GM13977 (cell line): Measurements from ENCODE around the gene CTNNA2.

ENCODE experiments used
- DNase-seq: peaks from one replicate; pipeline ENCODE4 v3.0.0; 2012; ENCODE audit warnings: low spot score
- CTCF ChIP-seq: IDR thresholded peaks from 2 replicates; pipeline ENCODE4 v1.5.1; 2012; ENCODE audit warnings: mild to moderate bottlenecking, control low read depth; ENCODE audit not compliant: insufficient read depth; ENCODE audit errors: extremely low read depth, missing control alignments
- in situ Hi-C: fragments of 300-500 bp; cut with MboI; formaldehyde crosslinking; loops from one replicate; pipeline ENCODE4 v1.12.0; 2022; ENCODE audit warnings: low sequenced_read_pairs, low pct_unique_long_range_greater_than_20kb, mixed read lengths, inconsistent platforms; ENCODE audit not compliant: unreplicated experiment

Gene CTNNA2

DNA sequence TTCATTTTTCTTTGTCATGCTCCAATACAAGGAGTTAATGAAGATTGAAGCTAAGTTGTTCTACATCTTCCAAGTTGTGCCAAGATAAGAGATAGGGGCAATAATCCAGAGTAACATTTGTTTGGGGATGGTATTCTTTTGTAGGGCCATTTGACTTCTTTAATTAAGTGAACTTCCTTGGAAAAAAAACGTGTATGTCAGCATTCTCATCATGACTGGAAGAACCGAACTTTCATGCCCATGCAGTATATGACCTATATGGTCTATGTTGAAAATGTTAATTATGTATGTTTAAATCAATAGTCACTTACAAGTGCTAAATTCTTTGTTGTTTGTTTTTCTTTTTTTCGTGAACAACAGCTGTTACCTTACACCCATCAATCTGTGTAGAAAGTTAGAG lies 1111.2 kb downstream of the CTNNA2 start:
- no peak for TF ChIP-seq CTCF
- in situ Hi-C loops, result no loop called here
- DNase-seq, result no peak

GRCh38 chr2:80634590-80634989 lies 1121.7 kb downstream of the CTNNA2 start:
- in situ Hi-C loops, result no loop called here
- DNase-seq, result no peak

GRCh38 chr2:80638783-80639182 lies 1125.9 kb downstream of the CTNNA2 start:
- in situ Hi-C loops, result no loop called here
- no peak for TF ChIP-seq CTCF
- DNase-seq, result no peak

More at GRCh38 chr2:80634590-80634989, 1121.7 kb downstream of the CTNNA2 start:
- no peak for TF ChIP-seq CTCF

DNA sequence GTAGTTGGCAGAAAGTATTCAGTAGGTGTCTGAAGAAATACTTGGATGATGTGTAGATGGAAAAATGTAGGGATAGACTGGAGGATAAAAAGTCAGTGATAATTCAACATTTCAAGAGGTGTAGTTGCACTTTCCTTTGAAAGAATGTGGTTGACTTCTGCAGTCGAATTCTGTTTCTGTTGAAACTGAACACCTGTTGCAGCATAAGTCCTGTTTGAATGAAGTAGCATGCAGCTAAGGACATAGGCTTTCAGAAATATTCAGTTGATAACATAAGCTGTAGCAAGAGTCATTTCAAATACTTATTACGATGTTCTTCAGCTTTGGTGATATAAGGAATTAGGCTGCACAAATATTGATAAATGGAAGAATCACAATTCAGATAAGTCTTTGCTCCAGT lies 1129.6 kb downstream of the CTNNA2 start:
- no peak for DNase-seq
- TF ChIP-seq CTCF, result no peak
- in situ Hi-C loops, result no loop called here

DNA sequence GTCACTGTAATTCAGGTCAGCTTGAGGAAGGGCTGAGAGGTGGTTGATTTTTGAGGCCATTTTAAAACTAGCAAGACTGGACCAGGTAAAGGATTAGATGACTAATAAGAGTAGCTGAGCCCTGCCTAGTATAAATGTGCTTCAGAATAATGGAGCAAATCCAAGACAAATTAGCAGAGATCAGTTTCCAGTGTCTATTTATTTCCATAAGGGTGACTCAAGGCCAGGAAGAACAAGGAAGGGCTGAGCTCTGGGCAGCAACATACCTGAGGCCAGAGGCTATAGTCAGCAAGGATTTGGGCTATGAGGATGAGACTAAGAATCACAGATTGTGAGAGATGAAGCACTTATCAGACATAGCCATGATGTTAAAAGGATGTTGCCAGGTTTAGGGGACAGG lies 1130.7 kb downstream of the CTNNA2 start:
- in situ Hi-C loops, result no loop called here
- DNase-seq, result no peak
- TF ChIP-seq CTCF, result no peak

DNA sequence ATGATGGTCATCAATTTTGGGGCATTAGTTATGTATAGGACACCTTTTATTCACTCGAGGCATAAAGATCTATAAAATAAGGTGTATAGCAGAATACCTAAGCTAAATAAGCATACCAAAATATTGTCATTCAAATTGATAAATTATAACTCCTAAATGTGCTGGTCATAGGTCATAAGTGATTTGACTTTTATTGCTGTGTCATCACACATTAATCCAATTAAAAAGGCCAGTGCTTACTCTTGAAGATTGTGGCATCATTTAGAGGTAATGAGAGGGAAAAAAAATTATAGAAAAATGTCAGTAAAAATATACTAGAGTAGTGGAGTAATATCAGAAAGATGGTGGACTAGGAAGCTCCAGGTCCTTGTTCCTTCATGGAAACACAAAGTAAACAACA lies 1138.6 kb downstream of the CTNNA2 start:
- DNase-seq, result no peak
- TF ChIP-seq CTCF, result no peak
- in situ Hi-C loops, result no loop called here

DNA sequence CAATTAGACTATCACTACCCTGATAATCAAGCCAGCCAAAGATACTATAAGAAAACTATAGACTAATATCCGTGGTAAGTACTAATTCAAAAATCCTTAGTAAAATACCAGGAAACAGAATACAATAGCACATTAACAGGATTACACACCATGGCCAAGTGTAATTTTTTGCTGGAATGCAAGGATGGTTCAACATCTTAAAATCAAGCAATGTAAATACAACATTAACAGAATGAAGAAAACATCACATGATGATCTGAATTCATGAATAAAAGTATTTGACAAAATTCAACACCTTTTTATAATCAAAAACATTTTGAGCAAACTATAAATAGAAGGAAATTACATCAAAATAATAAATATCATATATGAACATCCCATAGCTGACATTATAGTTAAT lies 1142.4 kb downstream of the CTNNA2 start:
- no peak for TF ChIP-seq CTCF
- in situ Hi-C loops, result no loop called here
- DNase-seq, result no peak
